ENCODE measurements around the gene LDLRAD3. TPM values are rescaled to one million over a fixed set of nuclear protein-coding genes. Genes with fewer than 3 reads are reported as not detected.
"Not testable (repeated sequence)": the region's sequence is repeated elsewhere in the genome, so short reads cannot be mapped to it uniquely, and the experiment has no call there.

Gene LDLRAD3, protein sequence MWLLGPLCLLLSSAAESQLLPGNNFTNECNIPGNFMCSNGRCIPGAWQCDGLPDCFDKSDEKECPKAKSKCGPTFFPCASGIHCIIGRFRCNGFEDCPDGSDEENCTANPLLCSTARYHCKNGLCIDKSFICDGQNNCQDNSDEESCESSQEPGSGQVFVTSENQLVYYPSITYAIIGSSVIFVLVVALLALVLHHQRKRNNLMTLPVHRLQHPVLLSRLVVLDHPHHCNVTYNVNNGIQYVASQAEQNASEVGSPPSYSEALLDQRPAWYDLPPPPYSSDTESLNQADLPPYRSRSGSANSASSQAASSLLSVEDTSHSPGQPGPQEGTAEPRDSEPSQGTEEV
- total RNA-seq, result 3.3 and 3.9 TPM in 2 replicates

DNA sequence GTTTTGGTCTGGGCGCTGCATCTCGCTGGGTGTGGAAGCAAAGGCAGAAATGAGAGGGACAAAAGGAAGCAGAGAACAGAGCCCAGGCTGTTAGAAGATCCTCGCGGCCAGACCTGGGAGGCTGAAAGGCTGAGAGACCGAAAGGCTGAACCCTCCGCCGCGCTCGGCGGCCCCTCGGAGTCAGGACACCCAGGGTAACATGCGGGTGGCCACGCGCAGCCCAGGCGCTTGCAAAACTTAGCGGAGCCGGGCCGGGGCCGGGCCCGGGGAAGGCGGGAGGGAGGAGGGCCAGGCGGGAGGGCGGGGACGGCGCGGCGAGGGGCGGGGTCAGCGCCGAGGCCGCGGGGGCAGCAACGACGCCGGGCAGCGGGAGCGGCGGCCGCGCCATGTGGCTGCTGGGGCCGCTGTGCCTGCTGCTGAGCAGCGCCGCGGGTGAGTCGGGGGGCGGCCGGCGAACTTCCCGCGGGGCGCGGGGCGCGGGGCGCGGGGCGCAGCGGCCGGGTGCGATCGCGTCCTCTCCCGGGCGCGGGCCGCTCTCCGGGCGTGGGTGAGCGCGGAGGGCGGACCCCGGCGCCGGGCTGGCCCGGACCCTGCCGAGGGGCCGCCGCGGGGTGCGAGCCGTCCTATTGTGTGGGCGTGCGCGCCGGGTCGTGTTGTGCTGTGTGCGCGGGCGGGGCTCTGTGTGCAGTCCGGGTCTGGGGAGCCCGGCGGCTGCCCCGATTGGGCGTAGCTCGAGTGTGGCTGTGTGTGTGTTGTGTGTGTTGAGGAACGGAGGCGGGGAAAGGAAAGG lies at the start of gene LDLRAD3:
LDLRAD3 (plus strand) TSS at position 350 of the 790 bp plus-strand sequence; CDS start at position 387, 37 bp downstream.
- DNase-seq (ENCODE audit: low read depth), result peak; percentile 49

DNA sequence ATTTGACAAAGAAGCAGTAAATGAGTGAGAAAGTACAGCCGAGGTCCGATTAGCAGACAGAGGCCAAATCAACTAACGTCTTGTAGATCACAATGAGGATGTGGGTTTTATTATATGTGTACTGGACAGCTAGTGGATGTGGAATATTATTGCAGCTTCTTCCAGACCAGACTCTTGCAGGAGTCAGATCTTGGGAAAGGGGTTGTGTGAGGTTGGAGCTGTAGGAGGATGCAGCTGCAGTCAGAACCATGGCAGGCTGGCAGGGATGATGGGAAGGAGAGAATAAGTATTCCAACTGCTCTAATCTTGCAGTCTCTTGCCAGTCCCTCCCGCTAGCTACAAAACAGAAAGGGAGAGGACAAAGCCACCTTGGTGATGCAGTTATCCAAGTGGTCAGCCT lies 46.8 kb upstream of the LDLRAD3 start:
- DNase-seq (ENCODE audit: low read depth), result no peak

DNA sequence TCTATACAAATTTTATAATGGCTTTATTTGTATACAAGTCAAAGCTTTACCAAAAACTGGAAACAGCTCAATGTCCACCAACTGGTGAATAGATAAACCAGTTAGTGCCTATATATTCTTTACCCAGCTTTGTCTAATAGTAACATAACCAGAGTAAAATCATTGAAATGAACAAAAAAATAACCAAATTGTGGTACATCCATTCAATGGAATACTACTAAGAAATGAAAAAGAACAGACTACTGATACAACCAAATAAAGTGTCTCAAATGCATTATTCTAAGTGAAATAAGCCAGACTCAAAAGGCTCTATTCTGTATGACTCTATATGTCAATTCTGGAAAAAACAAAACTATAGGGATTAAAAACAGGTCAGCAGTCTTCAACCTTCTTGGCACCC lies 40.9 kb upstream of the LDLRAD3 start:
- no peak for DNase-seq (ENCODE audit: low read depth)

DNA sequence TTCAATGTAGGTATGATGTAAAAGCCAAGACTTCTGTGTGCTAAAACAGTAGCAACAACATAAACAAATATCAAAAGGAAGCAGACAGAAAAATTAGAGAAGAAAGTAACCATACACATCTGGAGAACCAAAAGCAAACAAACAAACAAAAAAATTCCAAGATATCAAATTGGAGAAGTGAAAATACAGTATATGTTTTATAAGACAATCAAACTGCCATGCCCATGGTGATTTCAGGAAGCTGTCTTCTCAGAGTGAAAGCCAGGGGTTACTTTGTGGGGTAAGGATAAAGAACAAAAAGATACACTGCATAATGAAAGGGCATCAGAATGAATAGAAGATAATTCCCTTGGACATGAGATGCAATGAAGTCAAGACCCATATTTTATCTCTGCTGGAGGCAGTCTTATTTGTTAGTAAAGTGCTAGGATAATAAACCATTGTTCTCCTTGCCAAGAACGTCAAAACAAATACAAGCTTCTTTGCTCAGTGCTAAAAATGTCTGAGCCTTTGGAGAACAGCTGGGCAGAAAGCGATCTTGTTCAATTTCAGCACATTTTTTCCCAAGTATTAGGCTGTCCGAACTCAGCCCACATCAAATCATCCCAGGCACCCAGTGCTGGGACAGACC lies 38.1 kb upstream of the LDLRAD3 start:
- no peak for DNase-seq (ENCODE audit: low read depth)

DNA sequence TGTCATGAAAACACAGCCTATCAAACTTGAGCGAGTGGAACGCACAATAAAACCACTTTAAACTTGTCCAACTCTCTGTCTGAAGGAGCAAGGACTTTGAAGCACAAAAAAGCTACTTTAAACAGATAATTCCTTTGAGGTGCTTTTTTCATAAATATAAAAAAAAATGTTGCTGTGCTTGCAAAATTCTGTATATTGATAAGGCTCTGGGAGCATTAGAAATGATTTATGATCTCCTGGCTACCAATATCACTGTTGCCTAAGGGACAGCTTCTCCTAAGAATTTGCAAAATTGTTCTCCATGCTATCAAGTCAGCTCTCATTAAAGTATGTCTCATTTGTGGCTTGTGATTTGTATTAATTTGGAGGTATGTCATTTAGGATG lies 37.6 kb upstream of the LDLRAD3 start:
- DNase-seq (ENCODE audit: low read depth), result no peak

DNA sequence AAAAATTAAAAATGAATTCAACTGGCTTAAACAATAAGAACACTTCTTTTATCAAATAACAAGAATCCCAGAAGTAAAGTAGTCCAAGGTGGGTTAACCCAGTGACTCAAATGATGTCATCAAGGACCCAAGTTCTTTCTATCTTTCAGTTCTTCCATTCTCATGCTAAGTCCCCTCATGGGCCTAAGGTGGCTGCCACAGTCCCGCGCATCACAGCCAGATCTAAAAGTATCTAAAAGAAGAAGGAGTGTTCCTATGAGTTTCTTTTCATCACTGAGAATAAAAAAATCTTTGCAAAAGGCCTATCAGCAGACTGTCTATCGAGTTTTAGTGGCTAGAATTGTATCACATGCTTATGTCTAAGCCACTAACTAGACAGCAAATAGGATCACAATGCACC lies 37.2 kb upstream of the LDLRAD3 start:
- no peak for DNase-seq (ENCODE audit: low read depth)

DNA sequence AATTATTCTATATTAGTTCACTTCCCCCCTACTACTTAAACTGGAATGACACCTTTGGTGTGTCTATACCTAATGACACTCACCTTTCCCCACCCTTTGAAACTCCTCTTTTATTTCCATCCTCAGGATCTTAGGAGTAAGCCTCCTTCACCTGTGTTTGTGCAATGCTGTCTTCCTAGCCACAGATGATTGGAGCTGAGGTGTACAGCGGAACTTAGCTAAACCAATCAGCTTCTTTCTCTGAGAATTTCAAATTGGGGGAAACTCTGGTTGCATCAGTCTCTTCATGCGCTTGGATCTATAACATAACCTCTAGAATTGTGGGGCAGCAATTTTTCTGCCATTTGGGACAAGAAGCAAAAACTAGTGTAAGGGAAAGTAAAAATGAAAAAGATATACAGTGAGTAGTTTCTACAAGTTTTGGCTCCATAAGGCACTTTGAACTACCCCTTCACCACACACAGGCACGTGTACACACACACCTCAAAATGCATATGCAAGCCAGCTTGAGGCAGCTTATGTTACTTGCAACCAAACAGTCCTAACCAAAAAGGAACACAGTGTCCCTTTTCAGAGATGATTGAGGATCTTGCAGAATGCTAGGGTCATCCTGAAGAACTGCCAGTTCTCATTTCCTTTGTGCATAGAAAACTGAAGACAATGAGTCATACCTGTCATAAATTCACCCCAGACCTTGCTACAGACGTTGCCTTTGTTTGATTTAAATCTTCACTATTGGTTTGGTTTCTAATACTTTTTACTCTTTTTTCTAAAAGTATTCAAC lies 36.0 kb upstream of the LDLRAD3 start:
- DNase-seq (ENCODE audit: low read depth), result peak; percentile 82

DNA sequence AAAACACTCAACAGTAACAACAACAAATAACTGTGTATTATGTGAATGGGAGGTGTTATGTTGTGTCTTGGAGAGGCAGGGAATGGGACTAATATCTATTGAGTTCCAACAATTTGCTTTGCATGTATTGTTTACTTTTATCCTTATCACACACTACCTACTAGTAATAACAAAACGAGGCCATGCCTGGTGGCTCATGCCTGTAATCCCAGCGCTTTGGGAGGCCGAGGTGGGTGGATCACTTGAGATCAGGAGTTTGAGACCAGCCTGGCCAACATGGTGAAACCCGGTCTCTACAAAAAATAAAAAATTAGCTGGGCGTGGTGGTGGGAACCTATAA lies 35.5 kb upstream of the LDLRAD3 start:
- DNase-seq (ENCODE audit: low read depth), result not testable (repeated sequence)

DNA sequence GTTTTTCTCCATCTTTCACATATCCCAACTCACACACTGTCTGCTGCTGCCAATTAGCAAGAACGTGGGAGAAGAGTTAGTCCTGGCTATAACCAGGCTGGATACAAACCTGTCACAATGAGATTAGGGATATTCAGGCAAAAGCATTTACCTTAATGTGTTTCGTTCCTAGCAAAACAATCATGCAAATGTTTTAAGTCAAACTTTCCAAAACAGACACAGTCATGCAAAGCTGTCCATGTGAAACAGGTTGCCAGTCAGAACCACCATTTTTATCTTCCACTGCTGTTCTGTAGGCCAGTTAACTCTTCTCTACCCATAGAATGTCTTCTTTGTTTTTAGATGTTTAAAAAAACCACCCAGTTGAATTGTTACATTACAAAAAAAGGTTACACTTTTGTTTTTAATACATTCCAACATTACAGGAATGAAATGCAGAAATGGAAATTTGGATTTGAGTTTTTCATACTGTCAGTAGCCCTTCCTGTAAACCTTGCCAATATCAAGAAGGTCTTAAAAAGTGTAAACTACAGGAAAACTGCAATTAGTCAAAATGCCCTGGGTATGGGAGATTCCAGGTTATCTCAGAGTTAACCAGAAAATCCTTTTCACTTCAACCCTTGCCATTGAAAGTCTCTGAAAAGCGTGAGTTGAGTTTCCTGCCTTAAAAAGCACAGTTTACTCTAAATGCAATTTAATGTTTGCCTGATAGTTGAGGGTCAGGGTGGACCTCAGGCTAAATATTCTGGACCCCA lies 34.2 kb upstream of the LDLRAD3 start:
- DNase-seq (ENCODE audit: low read depth), result no peak

DNA sequence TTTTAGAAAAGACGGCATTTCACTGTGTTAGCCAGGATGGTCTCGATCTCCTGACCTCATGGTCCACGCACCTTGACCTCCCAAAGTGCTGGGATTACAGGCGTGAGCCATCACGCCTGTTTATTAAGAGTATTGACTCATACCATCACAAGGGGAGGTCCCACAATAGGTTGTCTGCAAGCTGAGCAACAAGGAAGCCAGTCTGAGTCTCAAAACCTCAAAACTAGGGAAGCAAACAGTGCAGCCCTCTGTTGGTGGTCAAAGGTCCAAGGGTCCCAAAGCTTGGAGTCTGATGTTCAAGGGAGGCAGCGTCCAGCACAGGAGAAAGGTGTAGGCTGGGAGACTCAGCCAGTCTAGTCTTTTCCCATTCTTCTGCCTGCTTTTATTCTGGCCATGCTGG lies 32.8 kb upstream of the LDLRAD3 start:
- DNase-seq (ENCODE audit: low read depth), result no peak

DNA sequence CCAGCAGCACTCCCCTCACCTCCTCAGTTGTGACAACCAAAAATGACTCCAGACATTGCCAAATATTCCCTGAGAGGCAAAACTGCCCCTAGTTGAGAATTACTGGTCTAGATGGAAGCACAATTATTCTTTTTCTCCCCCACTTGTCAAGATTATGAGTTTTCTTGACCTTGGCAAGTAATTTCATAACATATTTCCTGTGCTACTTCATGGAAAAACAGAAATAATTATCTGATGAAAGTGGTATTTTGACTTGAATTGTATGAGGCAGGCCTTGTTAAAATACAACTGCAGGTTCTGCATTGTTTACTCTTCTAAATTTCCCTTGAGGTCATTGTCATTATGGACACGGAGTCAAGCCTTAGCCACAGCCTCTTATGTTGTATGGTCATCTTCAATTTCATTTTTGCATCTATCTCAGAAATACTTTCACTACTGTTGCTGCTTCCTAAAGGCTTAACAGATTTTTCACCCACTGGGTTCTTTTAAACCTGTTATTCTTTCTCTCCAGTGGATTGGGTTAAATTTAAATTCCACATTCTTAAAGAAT lies 32.2 kb upstream of the LDLRAD3 start:
- no peak for DNase-seq (ENCODE audit: low read depth)

DNA sequence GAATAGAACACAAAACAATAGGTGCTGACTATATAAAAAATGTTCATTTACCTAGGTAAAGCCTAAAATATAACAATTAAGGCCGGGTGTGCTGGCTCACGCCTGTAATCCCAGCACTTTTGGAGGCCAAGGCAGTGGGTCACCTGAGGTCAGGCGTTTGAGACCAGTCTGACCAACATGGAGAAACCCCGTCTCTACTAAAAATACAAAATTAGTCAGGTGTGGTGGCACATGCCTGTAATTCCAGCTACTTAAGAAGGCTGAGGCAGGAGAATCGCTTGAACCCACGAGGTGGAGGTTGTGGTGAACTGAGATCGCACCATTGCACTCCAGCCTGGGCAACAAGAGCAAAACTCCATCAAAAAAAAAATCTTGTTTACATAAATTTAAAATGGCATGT lies 31.4 kb upstream of the LDLRAD3 start:
- DNase-seq (ENCODE audit: low read depth), result not testable (repeated sequence)

DNA sequence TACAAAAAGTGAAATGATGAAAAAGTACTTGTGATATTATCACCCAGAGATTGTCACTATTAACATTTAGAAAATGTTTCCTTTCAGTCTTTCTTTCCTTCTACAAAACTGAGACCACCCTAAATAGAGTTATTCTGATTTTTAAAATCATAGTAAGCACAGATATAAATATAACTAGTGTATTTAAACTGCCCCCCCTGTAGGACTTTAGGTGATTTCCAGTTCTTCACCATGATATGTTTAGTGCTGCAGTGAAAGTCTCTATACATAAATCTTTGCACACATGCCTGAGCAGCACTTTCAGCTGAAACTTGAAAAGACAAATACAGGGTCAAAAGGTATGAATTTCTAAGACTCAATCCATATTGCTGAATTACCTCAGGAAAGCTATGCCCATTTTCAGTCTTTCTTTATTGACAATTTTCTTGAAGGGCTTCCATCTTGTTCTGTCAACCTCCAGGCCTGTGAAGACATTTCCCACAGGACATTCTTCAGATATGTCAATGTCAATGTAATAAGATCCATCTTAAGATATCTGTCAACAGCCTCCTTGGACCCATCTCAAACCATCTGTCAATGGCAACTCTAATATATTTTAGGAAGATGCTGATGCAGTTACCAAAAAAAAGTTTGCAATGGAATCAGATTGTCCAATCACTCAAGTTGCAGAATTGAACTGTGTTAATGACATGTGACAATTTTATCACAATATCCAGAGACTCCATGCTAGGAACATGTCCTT lies 30.8 kb upstream of the LDLRAD3 start:
- DNase-seq (ENCODE audit: low read depth), result no peak

DNA sequence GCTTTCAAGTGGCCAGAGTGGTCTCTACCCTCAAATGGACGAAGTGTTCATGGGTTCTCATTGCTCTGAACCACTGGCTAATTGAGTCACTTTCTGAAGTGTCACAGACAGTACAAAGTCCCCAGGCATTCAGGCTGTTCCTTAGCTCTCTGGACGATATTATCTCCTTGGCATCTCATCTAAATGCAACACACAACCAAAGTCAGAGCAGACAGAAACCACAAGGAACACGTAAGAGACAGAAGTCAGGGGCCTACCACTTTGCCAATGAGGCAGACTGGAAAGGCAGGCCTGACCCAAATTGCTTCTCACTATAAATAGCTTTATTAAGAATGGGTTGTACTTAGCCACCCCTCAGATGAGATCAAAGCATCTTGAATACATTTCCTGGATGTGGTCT lies 29.0 kb upstream of the LDLRAD3 start:
- no peak for DNase-seq (ENCODE audit: low read depth)

DNA sequence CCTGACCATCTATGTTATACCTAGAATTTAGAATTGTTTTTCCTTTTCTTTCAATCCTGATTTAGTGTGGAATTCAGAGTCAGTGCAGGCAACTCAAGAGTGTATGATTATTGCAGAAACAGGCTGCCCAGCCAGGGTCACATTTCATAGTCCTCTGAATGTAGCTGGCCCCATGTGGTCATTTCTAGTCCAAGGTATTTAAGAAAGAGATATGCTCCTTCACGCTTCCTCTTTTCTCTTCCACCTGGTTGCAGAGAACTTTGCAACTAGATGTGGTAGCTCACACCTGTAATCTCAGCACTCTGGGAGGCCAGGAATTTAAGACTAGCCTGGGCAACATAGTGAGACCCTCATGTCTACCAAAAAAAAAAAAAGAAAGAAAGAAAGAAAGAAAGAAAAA lies 27.6 kb upstream of the LDLRAD3 start:
- DNase-seq (ENCODE audit: low read depth), result no peak

DNA sequence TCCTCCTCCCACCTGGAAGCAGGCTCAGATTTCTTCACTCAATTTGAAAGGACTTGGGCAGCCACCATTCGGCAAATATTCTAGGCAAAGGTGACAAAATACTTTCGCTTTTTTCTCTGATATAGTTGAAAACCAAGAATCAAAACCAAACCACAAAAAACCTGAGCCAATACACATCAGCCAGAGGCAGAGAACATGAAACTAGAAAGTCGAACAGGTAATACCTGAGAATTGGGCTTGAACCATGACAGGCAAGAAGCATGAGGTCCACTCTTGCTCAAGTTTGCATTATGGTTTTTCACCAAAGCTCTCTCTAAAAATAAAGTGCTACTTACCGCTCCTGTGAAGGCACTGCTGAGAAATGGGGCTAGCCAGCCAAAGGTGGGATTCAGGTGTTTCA lies 26.2 kb upstream of the LDLRAD3 start:
- DNase-seq (ENCODE audit: low read depth), result no peak

DNA sequence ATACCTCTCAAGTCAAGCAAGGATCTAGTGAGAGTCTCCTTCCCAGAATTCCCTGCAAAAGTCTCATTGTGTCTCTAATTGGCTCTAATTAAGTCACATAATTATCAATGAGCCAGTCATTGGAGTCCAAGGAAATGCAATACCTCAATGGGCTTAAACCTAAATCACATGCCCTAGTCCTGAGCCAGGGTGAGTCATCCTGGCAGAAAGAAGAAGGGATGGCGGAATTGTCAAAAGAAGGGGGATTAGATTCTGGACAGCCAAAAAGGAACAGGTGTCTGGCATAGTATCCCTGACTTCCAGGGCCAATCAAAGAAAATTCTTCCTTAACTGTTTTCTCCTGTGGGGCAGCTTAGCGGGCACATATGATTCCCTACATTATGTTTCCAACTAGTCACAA lies 25.1 kb upstream of the LDLRAD3 start:
- no peak for DNase-seq (ENCODE audit: low read depth)

DNA sequence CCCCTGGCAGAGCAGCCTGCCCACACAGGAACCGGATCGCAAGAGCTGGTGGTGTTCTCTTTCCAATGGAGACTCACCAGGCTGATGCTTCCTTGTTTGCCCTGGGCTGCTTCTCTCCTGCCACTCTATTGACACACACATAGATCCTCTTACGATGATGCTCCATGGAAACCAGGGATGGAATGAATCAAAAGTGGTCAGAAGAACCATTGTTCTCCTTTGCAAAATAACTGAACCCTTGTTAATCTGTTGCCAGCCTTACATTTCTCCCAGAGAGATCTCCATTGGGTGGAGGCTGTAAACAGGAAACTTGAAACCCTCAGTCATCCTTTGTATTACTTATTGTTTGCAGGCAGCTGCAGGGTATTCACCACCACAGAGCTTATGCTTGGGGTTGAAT lies 24.6 kb upstream of the LDLRAD3 start:
- DNase-seq (ENCODE audit: low read depth), result peak; percentile 90

DNA sequence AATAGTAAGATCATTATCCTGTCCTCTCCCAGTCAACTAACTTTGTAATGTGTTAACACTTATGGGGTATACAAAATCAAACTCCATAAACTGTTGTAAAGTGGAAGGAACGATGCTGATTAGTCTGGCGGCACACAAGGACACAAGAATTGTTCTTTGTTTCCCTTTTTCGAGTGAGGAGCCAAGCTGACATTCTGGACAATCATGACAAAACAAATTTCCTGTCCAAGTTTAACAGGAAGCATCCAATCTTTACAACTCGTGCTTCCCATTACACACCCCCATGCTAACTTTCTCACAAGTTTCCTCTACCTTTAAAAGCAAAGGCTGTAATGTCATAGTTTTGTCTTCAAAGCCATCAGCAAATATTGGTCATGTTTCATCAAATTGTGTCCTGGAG lies 20.4 kb upstream of the LDLRAD3 start:
- DNase-seq (ENCODE audit: low read depth), result no peak

DNA sequence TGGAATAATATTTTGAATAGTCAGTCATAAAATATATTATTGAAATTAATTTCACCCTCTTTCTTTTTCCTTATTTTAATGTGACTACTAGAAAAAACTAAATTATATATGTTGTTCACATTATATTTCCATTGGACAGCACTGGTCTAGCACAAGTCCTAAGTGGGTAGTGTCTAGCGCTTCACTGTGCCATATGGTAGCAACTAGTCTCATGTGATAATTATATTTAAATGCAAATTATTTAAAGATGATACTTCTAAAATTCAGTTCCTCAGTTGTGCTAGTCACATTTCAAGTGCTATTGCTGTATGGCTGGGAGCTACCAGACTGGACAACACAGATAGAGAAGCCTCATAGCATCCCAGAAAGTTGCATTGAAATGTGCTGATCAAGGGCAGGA lies 19.1 kb upstream of the LDLRAD3 start:
- no peak for DNase-seq (ENCODE audit: low read depth)
